ENCODE results near the gene TRPM1.

DNA sequence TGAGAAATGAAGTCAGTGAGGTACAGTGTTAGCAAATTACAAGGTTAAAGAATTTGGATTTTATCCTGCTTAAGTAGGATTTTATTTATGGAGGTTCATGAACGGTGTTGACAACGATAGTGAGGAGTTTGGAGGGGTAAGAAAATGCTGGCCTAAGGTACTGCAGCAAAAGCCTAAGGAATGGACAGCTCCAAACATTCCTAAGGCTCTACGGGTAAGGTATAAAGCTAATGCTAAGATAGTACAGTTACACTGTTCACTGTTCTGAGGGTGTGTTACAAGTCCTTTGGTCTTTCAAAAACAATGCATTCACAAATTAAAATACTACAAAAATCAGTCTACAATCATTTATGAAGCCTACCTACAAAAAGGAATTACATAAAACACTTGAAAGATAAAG, 117.4 kb downstream of the TRPM1 start:
- TF ChIP-seq, protein P1, sequence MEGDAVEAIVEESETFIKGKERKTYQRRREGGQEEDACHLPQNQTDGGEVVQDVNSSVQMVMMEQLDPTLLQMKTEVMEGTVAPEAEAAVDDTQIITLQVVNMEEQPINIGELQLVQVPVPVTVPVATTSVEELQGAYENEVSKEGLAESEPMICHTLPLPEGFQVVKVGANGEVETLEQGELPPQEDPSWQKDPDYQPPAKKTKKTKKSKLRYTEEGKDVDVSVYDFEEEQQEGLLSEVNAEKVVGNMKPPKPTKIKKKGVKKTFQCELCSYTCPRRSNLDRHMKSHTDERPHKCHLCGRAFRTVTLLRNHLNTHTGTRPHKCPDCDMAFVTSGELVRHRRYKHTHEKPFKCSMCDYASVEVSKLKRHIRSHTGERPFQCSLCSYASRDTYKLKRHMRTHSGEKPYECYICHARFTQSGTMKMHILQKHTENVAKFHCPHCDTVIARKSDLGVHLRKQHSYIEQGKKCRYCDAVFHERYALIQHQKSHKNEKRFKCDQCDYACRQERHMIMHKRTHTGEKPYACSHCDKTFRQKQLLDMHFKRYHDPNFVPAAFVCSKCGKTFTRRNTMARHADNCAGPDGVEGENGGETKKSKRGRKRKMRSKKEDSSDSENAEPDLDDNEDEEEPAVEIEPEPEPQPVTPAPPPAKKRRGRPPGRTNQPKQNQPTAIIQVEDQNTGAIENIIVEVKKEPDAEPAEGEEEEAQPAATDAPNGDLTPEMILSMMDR (tag by site-specific recombination; IDR thresholded peaks at IDR 0.05), result no peak
- TF ChIP-seq SALL2 (tag by site-specific recombination; IDR thresholded peaks at IDR 0.05; ENCODE audit: borderline replicate concordance) (no peak), SP2 (tag by site-specific recombination; IDR thresholded peaks at IDR 0.05) (no peak), ZNF544 (tag by site-specific recombination; IDR thresholded peaks at IDR 0.05) (no peak), BCL11A (tag by site-specific recombination; IDR thresholded peaks at IDR 0.05; ENCODE audit: low read depth) (no peak), ZNF133 (tag by site-specific recombination; IDR thresholded peaks at IDR 0.05) (no peak), MEIS1 (CRISPR knock-in tag; IDR thresholded peaks at IDR 0.05; ENCODE audit: borderline replicate concordance) (no peak), ZNF707 (tag by site-specific recombination; IDR thresholded peaks at IDR 0.05) (no peak), ZNF426 (tag by site-specific recombination; IDR thresholded peaks at IDR 0.05) (no peak), ZNF830 (tag by site-specific recombination; IDR thresholded peaks at IDR 0.05; ENCODE audit: low read depth) (no peak), SCRT1 (tag by site-specific recombination; IDR thresholded peaks at IDR 0.05; ENCODE audit: borderline replicate concordance) (no peak), GLIS1 (tag by site-specific recombination; IDR thresholded peaks at IDR 0.05) (no peak), KLF7 (tag by site-specific recombination; IDR thresholded peaks at IDR 0.05; ENCODE audit: borderline replicate concordance) (no peak)
